Adrenal gland (tissue), 5 donors: ENCODE results near the gene POLR2C.

Source experiments
- CTCF ChIP-seq, 6 experiments: fragments of 450-650 bp in 4 of 6; fragments of 200-600 bp in 2 of 6; sonication (generic) in 1 of 6; IDR thresholded peaks; 1 replicate in 5 of 6; 2 replicates in 1 of 6; pipeline versions ENCODE4 v1.5.1 to v1.8.0; 2016 to 2021; ENCODE audit warnings: antibody characterized with exemption in 6 of 6, mild to moderate bottlenecking in 2 of 6, moderate library complexity in 1 of 6
- POLR2A ChIP-seq, 2 donors: fragments of 450-650 bp; IDR thresholded peaks; one replicate each; pipeline ENCODE4 v1.6.1; 2017; ENCODE audit warnings: antibody characterized with exemption in 2 of 2, mild to moderate bottlenecking in 2 of 2, moderate library complexity in 1 of 2
- donor health status: DM: no; HTN: no; CAD: no.

GRCh38 chr16:57424583-57424982 is 37.9 kb upstream of the POLR2C start:
- TF ChIP-seq POLR2A (IDR thresholded peaks at IDR 0.05) (no peak), CTCF (IDR thresholded peaks at IDR 0.05) (no peak)
